Neural progenitor cell (in vitro differentiated cells): ENCODE data around the gene F8A1.
"Not testable (repeated sequence)": the region's sequence is repeated elsewhere in the genome, so short reads cannot be mapped to it uniquely, and the experiment has no call there.

ENCODE experiments used
- CTCF ChIP-seq: fragments of 200-600 bp; sonication (generic); IDR thresholded peaks from 2 replicates; pipeline ENCODE4 v1.5.1; 2017; ENCODE audit warnings: antibody characterized with exemption, mild to moderate bottlenecking
- EZH2 ChIP-seq: fragments of 200-600 bp; sonication (generic); IDR thresholded peaks from 2 replicates; pipeline ENCODE4 v1.6.1; 2017; ENCODE audit warnings: antibody characterized with exemption, mild to moderate bottlenecking, moderate library complexity
- EZH2phosphoT487 ChIP-seq: fragments of 200-600 bp; sonication (generic); IDR thresholded peaks from 2 replicates; pipeline ENCODE4 v1.6.1; 2017; ENCODE audit warnings: antibody characterized with exemption

- TF ChIP-seq EZH2, CTCF, EZH2phosphoT487: not testable (repeated sequence)
Measured at GRCh38 chrX:154886789-154887221, 650 bp downstream of the F8A1 start.
